HepG2 (cell line): ENCODE results near the gene CCT6A. TPM values are rescaled to one million over a fixed set of nuclear protein-coding genes. Genes with fewer than 3 reads are reported as not detected.

Source experiments
- ARNT2 ChIP-seq: sonication (generic); formaldehyde crosslinking; IDR thresholded peaks from 2 replicates; pipeline ENCODE4 v1.8.0; 2022; ENCODE audit warnings: mild to moderate bottlenecking, low read depth, missing genetic modification reagents, moderate library complexity
- ATF1 ChIP-seq: IDR thresholded peaks from 2 replicates; pipeline ENCODE4 v1.6.1; 2016; ENCODE audit warnings: mild to moderate bottlenecking, control low read depth
- ATF7-NPFF ChIP-seq: sonication (generic); formaldehyde crosslinking; IDR thresholded peaks from 2 replicates; pipeline ENCODE4 v1.8.1; 2023; ENCODE audit warnings: mild to moderate bottlenecking, low read depth, missing genetic modification reagents, moderate library complexity
- BCL6 ChIP-seq: IDR thresholded peaks from 2 replicates; pipeline ENCODE4 v1.6.1; 2016; ENCODE audit warnings: missing genetic modification reagents, missing compliant biosample characterization
- BCLAF1 ChIP-seq: fragments of 450-650 bp; IDR thresholded peaks from 2 replicates; pipeline ENCODE4 v1.6.1; 2017; ENCODE audit warnings: mild to moderate bottlenecking
- CEBPB ChIP-seq: IDR thresholded peaks from 2 replicates; pipeline ENCODE4 v1.6.1; 2011; ENCODE audit warnings: low read depth, low read length, improper control_type of control experiment, borderline replicate concordance
- ETV6 ChIP-seq: sonication (generic); formaldehyde crosslinking; conservative IDR thresholded peaks from 2 replicates; pipeline ENCODE4 v1.4.0; 2020; ENCODE audit warnings: missing genetic modification reagents
- PCBP2 ChIP-seq: fragments of 200-400 bp; formaldehyde crosslinking; optimal IDR thresholded peaks from 2 replicates; pipeline ENCODE3; 2018; ENCODE audit warnings: low read length, low read depth; ENCODE audit not compliant: poor library complexity, severe bottlenecking
- RAD51 ChIP-seq: fragments of 450-650 bp; IDR thresholded peaks from 2 replicates; pipeline ENCODE4 v1.6.1; 2016; ENCODE audit warnings: borderline replicate concordance
- TBX3 ChIP-seq: fragments of 450-650 bp; IDR thresholded peaks from 2 replicates; pipeline ENCODE4 v1.6.1; 2017; ENCODE audit warnings: antibody characterized with exemption, mild to moderate bottlenecking, inconsistent platforms, borderline replicate concordance
- TEAD3 ChIP-seq: optimal IDR thresholded peaks from 2 replicates; pipeline ENCODE3; 2016; ENCODE audit warnings: borderline replicate concordance
- ZFP82 ChIP-seq: sonication (generic); formaldehyde crosslinking; IDR thresholded peaks from 2 replicates; pipeline ENCODE4 v1.5.1; 2020; ENCODE audit warnings: mild to moderate bottlenecking, missing genetic modification reagents, borderline replicate concordance
- ZNF274 ChIP-seq: sonication (generic); formaldehyde crosslinking; IDR thresholded peaks from 2 replicates; pipeline ENCODE4 v1.5.1; 2020; ENCODE audit warnings: mild to moderate bottlenecking, missing genetic modification reagents
- ZNF362 ChIP-seq: sonication (generic); formaldehyde crosslinking; IDR thresholded peaks from 2 replicates; pipeline ENCODE4 v1.4.0; 2020; ENCODE audit warnings: missing genetic modification reagents, mild to moderate bottlenecking, borderline replicate concordance
- ZNF720 ChIP-seq: sonication (generic); formaldehyde crosslinking; IDR thresholded peaks from 2 replicates; pipeline ENCODE4 v1.4.0; 2020; ENCODE audit warnings: missing genetic modification reagents
- polyA plus RNA-seq, 8 experiments: library from polyadenylated mRNA; depleted of rRNA in 3 of 8; stranded (reverse) in 7 of 8; unstranded in 1 of 8; fragments of >200 nt; fragmentation: Illumina TruSeq in 4 of 8; extraction: Trizol in 4 of 8; gene quantifications; 2 replicates each; pipeline versions ENCODE4 v1.2.1 to v1.2.3, GENCODE V29; 2011 to 2016; ENCODE audit warnings: low read depth in 4 of 8, missing spikeins in 1 of 8, mixed read lengths in 1 of 8; ENCODE audit not compliant: insufficient read depth in 1 of 8
- total RNA-seq, 5 experiments: library from RNA; depleted of rRNA; stranded (reverse); fragments of >200 nt; fragmentation: Illumina TruSeq; extraction: Trizol; gene quantifications; 2 replicates each; pipeline ENCODE4 v1.2.3, GENCODE V29; 2016; ENCODE audit warnings: low read depth in 1 of 5
- TF ChIP-seq, protein P1 (sequence below): sonication (generic); formaldehyde crosslinking; IDR thresholded peaks from 2 replicates; pipeline ENCODE4 v1.8.0; 2022; ENCODE audit warnings: low read depth, missing genetic modification reagents
- TF ChIP-seq, protein P2 (sequence below): sonication (generic); formaldehyde crosslinking; IDR thresholded peaks from 2 replicates; pipeline ENCODE4 v1.5.1; 2020; ENCODE audit warnings: mild to moderate bottlenecking, missing genetic modification reagents, borderline replicate concordance

The CCT6A gene
- total and polyA plus RNA-seq, 2 of the 13 experiments (the other 11 are each of a cell fraction or from before 2014, with no cell fraction given), result 219 to 292 TPM

- TF ChIP-seq TBX3 (no peak), ZNF362 (CRISPR knock-in tag) (no peak; the same call in 1 of the 2 replicates), PCBP2 (no peak), ATF7-NPFF (no peak; the same call in 1 of the 2 replicates), BCLAF1 (no peak), ZFP82 (CRISPR knock-in tag) (peak; percentile 77; the same call in 1 of the 2 replicates), ARNT2 (CRISPR knock-in tag) (peak; percentile 74; the same call in 1 of the 2 replicates), CEBPB (peak; percentile 99), BCL6 (no peak; the same call in 1 of the 2 replicates), RAD51 (no peak), TEAD3 (CRISPR knock-in tag) (peak; percentile 45), ETV6 (CRISPR knock-in tag) (no peak), ZNF274 (CRISPR knock-in tag) (no peak), ATF1 (no peak), ZNF720 (CRISPR knock-in tag) (no peak)
- TF ChIP-seq, protein P1, sequence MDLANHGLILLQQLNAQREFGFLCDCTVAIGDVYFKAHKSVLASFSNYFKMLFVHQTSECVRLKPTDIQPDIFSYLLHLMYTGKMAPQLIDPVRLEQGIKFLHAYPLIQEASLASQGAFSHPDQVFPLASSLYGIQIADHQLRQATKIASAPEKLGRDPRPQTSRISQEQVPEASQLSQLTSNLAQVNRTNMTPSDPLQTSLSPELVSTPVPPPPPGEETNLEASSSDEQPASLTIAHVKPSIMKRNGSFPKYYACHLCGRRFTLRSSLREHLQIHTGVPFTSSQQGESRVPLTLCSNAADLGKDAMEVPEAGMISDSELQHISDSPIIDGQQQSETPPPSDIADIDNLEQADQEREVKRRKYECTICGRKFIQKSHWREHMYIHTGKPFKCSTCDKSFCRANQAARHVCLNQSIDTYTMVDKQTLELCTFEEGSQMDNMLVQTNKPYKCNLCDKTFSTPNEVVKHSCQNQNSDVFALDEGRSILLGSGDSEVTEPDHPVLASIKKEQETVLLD, result no peak
- TF ChIP-seq, protein P2, sequence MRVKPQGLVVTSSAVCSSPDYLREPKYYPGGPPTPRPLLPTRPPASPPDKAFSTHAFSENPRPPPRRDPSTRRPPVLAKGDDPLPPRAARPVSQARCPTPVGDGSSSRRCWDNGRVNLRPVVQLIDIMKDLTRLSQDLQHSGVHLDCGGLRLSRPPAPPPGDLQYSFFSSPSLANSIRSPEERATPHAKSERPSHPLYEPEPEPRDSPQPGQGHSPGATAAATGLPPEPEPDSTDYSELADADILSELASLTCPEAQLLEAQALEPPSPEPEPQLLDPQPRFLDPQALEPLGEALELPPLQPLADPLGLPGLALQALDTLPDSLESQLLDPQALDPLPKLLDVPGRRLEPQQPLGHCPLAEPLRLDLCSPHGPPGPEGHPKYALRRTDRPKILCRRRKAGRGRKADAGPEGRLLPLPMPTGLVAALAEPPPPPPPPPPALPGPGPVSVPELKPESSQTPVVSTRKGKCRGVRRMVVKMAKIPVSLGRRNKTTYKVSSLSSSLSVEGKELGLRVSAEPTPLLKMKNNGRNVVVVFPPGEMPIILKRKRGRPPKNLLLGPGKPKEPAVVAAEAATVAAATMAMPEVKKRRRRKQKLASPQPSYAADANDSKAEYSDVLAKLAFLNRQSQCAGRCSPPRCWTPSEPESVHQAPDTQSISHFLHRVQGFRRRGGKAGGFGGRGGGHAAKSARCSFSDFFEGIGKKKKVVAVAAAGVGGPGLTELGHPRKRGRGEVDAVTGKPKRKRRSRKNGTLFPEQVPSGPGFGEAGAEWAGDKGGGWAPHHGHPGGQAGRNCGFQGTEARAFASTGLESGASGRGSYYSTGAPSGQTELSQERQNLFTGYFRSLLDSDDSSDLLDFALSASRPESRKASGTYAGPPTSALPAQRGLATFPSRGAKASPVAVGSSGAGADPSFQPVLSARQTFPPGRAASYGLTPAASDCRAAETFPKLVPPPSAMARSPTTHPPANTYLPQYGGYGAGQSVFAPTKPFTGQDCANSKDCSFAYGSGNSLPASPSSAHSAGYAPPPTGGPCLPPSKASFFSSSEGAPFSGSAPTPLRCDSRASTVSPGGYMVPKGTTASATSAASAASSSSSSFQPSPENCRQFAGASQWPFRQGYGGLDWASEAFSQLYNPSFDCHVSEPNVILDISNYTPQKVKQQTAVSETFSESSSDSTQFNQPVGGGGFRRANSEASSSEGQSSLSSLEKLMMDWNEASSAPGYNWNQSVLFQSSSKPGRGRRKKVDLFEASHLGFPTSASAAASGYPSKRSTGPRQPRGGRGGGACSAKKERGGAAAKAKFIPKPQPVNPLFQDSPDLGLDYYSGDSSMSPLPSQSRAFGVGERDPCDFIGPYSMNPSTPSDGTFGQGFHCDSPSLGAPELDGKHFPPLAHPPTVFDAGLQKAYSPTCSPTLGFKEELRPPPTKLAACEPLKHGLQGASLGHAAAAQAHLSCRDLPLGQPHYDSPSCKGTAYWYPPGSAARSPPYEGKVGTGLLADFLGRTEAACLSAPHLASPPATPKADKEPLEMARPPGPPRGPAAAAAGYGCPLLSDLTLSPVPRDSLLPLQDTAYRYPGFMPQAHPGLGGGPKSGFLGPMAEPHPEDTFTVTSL (CRISPR knock-in tag), result no peak
These were observed 17.7 kb upstream of the CCT6A start (continued) for GRCh38 chr7:56033671-56034432.
